ENCODE measurements around the gene CA5A.

The CA5A gene

DNA sequence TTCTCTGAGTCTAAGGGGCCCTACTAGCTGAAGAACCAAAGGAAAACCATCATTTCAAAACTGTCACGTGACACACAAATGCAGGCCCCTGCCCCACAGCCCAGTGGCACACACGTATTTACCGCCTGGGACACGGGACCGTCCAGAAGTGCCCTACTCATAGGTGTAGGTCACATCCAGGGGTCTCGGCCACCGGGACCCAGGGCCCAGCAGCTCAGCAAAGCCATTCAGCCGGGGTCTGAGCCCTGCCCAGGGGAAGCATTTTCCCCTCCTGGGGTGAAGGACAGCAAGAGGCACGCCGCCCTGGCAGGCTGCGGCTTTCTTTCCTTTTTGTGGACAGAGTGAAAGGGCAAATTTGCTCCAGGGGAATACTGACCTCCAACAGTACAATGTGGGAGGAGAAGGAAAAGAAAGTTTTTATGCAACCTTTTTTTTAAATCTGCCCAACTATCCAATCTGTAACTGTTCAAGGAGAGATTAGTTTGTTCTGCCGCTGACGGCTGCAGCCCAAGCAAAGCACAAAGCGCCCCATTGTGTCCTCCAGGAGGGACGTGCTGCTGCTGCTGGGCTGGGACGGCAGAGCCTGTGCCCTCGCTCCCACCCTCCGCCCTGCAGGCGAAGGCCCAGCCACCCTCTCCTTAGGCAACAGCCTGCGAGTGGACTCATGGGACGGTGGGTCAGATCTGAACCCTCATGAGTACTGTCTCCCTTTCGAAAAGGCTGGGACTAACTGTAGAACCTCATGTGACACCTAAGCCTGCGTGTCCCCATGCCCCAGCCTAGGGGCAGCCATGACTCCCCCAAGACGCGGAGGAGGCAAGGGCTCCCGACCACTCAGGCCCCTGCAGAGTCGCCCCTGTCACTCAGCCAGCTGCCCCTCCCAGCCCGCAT is 88.3 kb downstream of the CA5A start:
- no peak for TF ChIP-seq CTCF (IDR thresholded peaks at IDR 0.05; ENCODE audit: borderline replicate concordance, insufficient read depth, low read depth, low read length)
- no peak overlapping the region for H3K4me3 ChIP-seq (ENCODE audit: low read depth, low read length)

DNA sequence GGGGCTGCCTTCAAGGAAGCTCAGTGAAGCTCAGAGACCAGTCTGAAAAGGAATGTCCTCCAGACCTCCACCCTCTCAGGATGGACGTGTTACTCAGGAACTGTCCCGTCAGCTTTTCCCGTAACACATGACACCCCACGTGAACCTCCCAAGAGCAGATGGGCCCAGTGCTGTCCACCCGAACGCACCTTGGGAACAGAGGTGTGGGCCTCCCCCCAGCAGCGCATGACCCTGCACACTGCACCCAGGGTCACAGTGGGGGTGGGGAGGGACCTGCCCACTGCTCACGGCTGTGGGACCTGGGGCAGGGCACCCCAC is 88.9 kb downstream of the CA5A start:
- TF ChIP-seq CTCF (IDR thresholded peaks at IDR 0.05; ENCODE audit: borderline replicate concordance, insufficient read depth, low read depth, low read length): no peak
- no peak overlapping the region for H3K4me3 ChIP-seq (ENCODE audit: low read depth, low read length)

DNA sequence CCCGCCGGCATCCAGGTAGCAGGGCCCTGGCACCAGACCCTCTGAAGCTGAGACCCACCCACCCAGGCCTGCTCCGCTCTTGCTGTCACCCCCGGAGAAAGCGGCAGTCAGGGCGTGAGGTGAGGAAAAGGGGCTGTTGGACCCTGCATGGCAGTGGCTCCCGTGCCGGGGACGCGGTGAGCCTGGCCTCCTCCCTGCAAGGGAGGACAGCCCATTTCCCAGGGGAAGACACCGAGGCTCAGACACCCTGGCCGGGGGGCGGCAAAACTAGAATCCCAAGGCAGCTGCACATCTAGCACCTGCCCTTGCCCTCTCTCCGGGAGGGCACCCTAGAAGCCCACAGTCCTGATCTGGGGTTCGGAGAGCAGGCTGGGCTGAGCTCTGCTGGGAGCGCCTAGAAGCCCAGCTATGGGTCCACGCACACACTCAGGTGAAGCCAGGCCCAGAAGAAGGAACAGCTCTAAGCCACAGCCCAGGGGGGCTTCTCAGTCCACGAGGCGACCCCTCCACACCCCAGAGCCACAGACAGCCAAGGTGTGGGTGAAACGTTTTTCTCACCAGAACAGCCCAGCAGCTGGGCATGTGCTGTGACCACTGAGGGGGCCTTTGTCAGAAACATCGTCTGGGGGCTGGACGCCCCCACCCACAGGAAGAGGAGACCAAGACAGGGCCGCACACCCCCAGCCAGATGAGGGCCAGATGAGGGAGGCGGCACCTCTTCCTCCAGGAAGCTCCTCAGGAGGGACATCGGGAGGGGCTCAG is 89.4 kb downstream of the CA5A start:
- no peak overlapping the region for H3K4me3 ChIP-seq (ENCODE audit: low read depth, low read length)
- no peak for TF ChIP-seq CTCF (IDR thresholded peaks at IDR 0.05; ENCODE audit: borderline replicate concordance, insufficient read depth, low read depth, low read length)

- no peak overlapping the region for H3K4me3 ChIP-seq (ENCODE audit: low read depth, low read length)
- TF ChIP-seq CTCF (IDR thresholded peaks at IDR 0.05; ENCODE audit: borderline replicate concordance, insufficient read depth, low read depth, low read length): no peak
These were observed 90.3 kb downstream of the CA5A start for GRCh38 chr16:87845807-87846619.

DNA sequence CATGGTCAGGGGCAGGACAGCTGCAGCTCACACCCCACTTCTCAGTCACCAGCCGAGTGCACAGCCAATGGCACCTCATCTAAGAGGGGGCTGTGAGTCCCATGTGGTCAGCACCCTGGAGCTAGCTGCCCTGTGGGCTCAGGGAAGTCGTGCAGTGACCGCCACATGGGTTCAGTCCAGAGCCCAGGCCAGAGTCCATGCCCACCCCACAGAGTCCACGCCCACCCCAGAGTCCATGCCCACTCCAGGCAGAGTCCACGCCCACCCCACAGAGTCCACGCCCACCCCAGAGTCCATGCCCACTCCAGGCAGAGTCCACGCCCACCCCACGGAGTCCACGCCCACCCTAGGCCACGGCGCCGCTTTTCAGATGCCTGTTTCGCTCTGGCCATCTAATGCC is 91.1 kb downstream of the CA5A start:
- H3K4me3 ChIP-seq (ENCODE audit: low read depth, low read length): no peak overlapping the region
- no peak for TF ChIP-seq CTCF (IDR thresholded peaks at IDR 0.05; ENCODE audit: borderline replicate concordance, insufficient read depth, low read depth, low read length)

GRCh38 chr16:87844809-87845208 is 91.5 kb downstream of the CA5A start:
- H3K4me3 ChIP-seq (ENCODE audit: low read depth, low read length): no peak overlapping the region
- no peak for TF ChIP-seq CTCF (IDR thresholded peaks at IDR 0.05; ENCODE audit: borderline replicate concordance, insufficient read depth, low read depth, low read length)

All from GM12875 (cell line).